ENCODE measurements around the gene PNKP.

DNA sequence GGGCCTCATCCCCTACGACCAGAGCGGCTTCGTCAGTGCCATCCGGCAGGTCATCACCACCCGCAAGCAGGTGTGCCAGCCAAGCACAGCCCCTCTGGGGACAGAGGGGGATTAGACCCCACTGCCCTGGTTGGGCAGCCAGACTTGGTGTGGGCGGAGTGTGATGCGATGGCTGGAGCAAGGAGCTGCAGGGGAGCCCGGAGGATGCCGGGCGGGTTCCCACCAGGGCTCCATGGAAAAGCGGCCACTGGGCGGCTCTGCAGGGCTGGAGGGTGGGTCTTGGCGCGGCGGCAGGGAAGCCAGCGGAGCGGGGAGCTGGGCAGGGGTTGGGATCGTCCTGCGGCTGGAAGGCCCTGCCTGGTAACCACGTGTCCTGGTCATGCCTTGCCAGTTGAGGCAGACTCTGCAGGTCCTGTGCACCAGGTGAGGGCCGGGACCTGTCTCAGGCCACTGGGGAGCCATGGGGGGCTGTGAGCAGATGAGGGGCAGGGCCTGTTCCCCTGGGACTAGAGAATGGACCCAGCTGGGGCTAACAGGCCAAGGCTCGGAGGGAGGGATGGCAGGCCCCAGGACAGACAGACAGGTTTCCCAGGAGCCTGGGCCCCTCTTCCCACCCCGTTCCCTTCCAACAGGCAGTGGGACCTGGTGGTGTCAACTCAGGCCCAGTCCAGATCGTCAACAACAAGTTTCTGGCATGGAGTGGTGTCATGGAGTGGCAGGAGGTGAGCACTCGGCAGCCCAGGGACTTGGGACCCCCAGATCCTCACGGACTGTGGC, 10.1 kb downstream of the PNKP start:
- TF ChIP-seq, protein P1, sequence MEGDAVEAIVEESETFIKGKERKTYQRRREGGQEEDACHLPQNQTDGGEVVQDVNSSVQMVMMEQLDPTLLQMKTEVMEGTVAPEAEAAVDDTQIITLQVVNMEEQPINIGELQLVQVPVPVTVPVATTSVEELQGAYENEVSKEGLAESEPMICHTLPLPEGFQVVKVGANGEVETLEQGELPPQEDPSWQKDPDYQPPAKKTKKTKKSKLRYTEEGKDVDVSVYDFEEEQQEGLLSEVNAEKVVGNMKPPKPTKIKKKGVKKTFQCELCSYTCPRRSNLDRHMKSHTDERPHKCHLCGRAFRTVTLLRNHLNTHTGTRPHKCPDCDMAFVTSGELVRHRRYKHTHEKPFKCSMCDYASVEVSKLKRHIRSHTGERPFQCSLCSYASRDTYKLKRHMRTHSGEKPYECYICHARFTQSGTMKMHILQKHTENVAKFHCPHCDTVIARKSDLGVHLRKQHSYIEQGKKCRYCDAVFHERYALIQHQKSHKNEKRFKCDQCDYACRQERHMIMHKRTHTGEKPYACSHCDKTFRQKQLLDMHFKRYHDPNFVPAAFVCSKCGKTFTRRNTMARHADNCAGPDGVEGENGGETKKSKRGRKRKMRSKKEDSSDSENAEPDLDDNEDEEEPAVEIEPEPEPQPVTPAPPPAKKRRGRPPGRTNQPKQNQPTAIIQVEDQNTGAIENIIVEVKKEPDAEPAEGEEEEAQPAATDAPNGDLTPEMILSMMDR (conservative IDR thresholded peaks at IDR 0.05 in 1 of 2, IDR thresholded peaks at IDR 0.05 in 1 of 2; ENCODE audit: extremely low read depth in 1 of 2, insufficient read depth in 1 of 2, low read depth in 1 of 2, low read length in 2 of 2) = no peak
- TF ChIP-seq EZH2 (IDR thresholded peaks at IDR 0.05; ENCODE audit: borderline replicate concordance, low read length) = no peak
